Mucosa of gallbladder (tissue), 1 donor: Measurements from ENCODE around the gene CNTNAP4. TPM values are rescaled to one million over a fixed set of nuclear protein-coding genes. Genes with fewer than 3 reads are reported as not detected.

Experiments used
- DNase-seq: peaks from one replicate; pipeline ENCODE4 v3.0.0-alpha.2; 2020; ENCODE audit warnings: low spot score
- total RNA-seq: library from RNA; stranded (reverse); gene quantifications from one replicate; pipeline ENCODE4 v1.2.1, GENCODE V29; 2021
- donor health status: DM: no; HTN: no; CAD: no.

CNTNAP4 gene
- total RNA-seq, 1 donor from 2014 or later = not detected

- DNase-seq = no peak
These were observed 210.3 kb downstream of the CNTNAP4 start for GRCh38 chr16:76487411-76488064.

GRCh38 chr16:76488065-76488417 lies 210.8 kb downstream of the CNTNAP4 start:
- DNase-seq = no peak

GRCh38 chr16:76490036-76490639 lies 212.9 kb downstream of the CNTNAP4 start:
- no peak for DNase-seq

GRCh38 chr16:76500006-76500405 lies 222.8 kb downstream of the CNTNAP4 start:
- DNase-seq = no peak

- DNase-seq = no peak
These were observed 224.9 kb downstream of the CNTNAP4 start for GRCh38 chr16:76502063-76502462.

- DNase-seq = no peak
These were observed 225.4 kb downstream of the CNTNAP4 start for GRCh38 chr16:76502555-76502954.

GRCh38 chr16:76503091-76503490 lies 225.9 kb downstream of the CNTNAP4 start:
- DNase-seq = no peak

GRCh38 chr16:76511203-76511602 lies 234.0 kb downstream of the CNTNAP4 start:
- no peak for DNase-seq

- no peak for DNase-seq
These were observed 241.6 kb downstream of the CNTNAP4 start for GRCh38 chr16:76518781-76519180.

- no peak for DNase-seq
These were observed 247.2 kb downstream of the CNTNAP4 start for GRCh38 chr16:76524356-76524755.

GRCh38 chr16:76524769-76525168 lies 247.6 kb downstream of the CNTNAP4 start:
- DNase-seq = no peak

- no peak for DNase-seq
These were observed 250.0 kb downstream of the CNTNAP4 start for GRCh38 chr16:76527244-76527643.

- no peak for DNase-seq
These were observed 251.9 kb downstream of the CNTNAP4 start for GRCh38 chr16:76529120-76529519.

GRCh38 chr16:76531236-76531635 lies 254.0 kb downstream of the CNTNAP4 start:
- no peak for DNase-seq

- peak; percentile 12 for DNase-seq
These were observed 255.2 kb downstream of the CNTNAP4 start for GRCh38 chr16:76532188-76532973.

- no peak for DNase-seq
These were observed 262.4 kb downstream of the CNTNAP4 start for GRCh38 chr16:76539609-76540008.

GRCh38 chr16:76541070-76541469 lies 263.9 kb downstream of the CNTNAP4 start:
- no peak for DNase-seq

- DNase-seq = no peak
These were observed 288.3 kb downstream of the CNTNAP4 start for GRCh38 chr16:76565542-76565941.

- no peak for DNase-seq
These were observed 294.6 kb downstream of the CNTNAP4 start for GRCh38 chr16:76571755-76572154.

GRCh38 chr16:76573281-76573680 lies 296.1 kb downstream of the CNTNAP4 start:
- DNase-seq = no peak

- peak; percentile 48 for DNase-seq
These were observed 297.4 kb downstream of the CNTNAP4 start for GRCh38 chr16:76574651-76575050.

GRCh38 chr16:76576526-76576925 lies 299.3 kb downstream of the CNTNAP4 start:
- no peak for DNase-seq

- DNase-seq = no peak
These were observed 299.8 kb downstream of the CNTNAP4 start for GRCh38 chr16:76577003-76577402.
